Epithelial cell of prostate (primary cell): ENCODE measurements around the gene WFS1.

Experiments
- DNase-seq: peaks from one replicate; pipeline ENCODE4 v3.0.0-alpha.2; 2011; ENCODE audit warnings: low read depth, low spot score
- H3K27ac ChIP-seq: fragments of 450-650 bp; 2 replicates; pipeline ENCODE4 v1.5.1; 2017; ENCODE audit warnings: mild to moderate bottlenecking

The WFS1 gene

GRCh38 chr4:6256141-6256540 is 13.5 kb upstream of the WFS1 start:
- H3K27ac ChIP-seq: no peak overlapping the region
- no peak for DNase-seq

DNA sequence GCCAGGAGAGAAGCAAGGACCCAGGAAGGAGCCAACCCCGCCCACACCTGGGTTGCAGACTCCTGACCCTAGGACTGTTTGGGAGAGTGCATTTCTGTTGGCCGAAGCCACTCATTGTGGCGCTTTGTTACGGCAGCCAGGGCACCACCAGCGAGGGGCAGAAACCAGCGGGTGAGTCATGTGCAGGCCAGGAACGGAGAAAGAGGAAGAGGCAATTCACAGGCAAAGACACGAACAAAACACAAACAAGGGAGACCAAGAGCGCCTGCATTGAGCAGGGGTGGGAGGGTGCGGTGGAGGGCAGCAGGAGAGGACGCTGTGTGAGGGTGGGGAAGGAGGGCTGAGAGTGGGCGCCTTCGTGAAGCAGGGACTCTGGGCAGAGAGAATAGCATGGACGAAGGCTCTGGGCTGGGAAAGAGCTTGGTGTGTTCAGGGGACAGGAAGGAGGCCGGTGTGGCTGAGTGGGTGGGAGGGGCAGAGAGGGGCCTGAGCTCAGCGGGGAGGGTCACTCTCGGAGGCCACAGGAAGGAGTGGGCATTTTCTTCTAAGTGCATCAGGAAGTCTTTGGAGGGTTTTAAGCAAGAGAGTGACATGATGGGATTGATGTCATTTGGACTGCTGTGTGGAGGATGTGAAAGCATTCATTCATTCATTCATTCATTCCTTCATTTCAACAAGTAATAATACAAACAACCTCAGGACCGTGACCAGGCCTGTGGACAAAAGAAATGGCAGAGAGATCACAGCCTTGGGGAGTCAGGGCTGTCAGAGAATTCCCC is 12.2 kb upstream of the WFS1 start:
- no peak overlapping the region for H3K27ac ChIP-seq
- DNase-seq: no peak

- no peak for DNase-seq
Measured at GRCh38 chr4:6258026-6258360, 11.7 kb upstream of the WFS1 start.

DNA sequence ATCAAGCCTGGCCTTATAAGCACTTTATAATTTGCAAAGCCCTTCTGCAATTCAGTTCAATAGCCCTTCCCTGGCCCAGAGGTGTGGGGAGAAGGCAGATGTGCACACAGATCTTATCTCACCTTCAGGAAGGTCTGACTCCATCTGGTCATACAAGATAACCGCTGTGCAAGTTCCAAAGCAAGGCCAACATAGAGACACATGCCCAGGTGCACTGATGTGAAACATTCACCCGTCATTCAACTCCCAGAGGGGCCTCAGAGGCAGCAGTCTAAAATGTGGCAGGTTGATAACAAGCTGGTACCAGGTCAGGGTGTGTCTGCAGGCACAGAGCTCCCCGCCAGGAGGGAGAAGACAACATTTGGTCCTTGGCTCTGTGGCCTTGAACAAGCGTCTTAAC is 10.9 kb upstream of the WFS1 start:
- no peak for DNase-seq
- H3K27ac ChIP-seq: no peak overlapping the region

More at GRCh38 chr4:6258026-6258360, 11.7 kb upstream of the WFS1 start:
- H3K27ac ChIP-seq: no peak overlapping the region

- H3K27ac ChIP-seq: no peak overlapping the region
- no peak for DNase-seq
Measured at GRCh38 chr4:6259886-6260285, 9.8 kb upstream of the WFS1 start.

DNA sequence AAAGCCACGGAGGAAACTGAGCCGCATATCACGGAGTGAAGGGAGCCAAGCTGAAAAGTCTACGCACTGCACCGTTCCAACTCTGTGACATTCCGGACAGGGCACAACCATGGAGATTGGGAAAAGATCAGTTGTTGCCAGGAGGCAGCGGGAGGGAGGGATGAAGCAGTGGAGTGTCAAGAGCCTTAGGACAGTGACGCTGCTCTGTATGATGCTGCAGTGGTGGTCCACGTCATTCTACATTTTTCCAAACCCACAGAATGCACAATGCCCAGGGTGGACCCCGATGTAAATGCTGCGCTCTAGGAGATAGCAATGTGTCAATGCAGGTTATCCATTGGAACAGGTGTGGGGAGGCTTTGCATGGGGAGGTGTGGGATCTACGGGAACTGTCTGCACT is 7.5 kb upstream of the WFS1 start:
- no peak for DNase-seq
- no peak overlapping the region for H3K27ac ChIP-seq

DNA sequence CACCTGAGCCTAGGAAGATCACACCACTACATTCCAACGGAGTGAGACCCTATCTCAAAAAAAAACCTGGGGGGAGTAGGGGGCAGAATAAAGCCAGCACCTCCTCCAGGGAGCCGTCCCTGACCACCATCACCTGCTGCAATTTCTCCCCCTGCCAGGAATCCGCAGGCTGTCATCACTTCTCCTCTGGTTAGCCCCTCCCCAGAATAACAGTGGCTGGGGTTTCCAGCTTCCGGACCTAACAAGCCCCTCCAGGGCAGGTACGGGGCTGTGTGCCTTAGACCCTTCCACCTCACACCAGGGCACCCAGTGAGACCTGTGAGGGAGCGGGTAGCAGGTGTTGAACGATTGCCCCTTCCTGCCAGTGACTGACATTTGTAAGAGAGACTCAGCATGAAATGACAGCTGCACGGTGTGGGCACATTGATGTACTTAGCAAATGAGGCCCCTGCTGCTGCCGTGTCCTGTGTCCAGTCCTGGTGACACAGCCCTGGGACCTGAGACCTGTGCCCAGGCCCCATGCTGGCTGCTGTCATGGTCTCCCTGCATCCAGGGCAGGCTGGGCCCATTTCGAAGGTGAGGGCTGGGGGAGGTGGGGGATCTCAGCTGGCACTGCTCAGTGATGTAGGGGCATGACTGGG is 6.7 kb upstream of the WFS1 start:
- no peak for DNase-seq
- H3K27ac ChIP-seq: no peak overlapping the region

GRCh38 chr4:6263526-6264224 is 6.0 kb upstream of the WFS1 start:
- H3K27ac ChIP-seq: no peak overlapping the region
- no peak for DNase-seq

GRCh38 chr4:6264225-6264540 is 5.5 kb upstream of the WFS1 start:
- DNase-seq: no peak

GRCh38 chr4:6265546-6265945 is 4.1 kb upstream of the WFS1 start:
- H3K27ac ChIP-seq: no peak overlapping the region
- no peak for DNase-seq

More at GRCh38 chr4:6264225-6264540, 5.5 kb upstream of the WFS1 start:
- H3K27ac ChIP-seq: no peak overlapping the region

DNA sequence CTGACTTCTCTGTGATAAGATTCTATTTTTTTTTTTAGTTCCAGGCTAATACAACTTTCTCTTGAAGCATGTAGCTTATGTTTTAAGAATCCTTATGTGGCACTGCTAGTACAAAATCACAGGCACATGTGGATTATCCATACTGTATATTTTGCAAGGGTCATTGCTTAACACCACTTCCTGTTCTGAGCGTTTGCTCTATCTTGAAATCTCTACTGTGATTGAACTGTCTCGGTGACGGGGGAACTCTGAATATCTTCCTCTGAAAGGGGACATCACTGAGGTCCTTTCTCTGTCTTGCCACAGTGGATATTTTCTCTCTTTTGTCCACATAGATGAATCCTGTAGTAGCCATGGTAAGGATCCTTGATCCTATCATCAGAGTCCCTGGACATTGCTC is 2.1 kb upstream of the WFS1 start:
- no peak for DNase-seq
- H3K27ac ChIP-seq: no peak overlapping the region

DNA sequence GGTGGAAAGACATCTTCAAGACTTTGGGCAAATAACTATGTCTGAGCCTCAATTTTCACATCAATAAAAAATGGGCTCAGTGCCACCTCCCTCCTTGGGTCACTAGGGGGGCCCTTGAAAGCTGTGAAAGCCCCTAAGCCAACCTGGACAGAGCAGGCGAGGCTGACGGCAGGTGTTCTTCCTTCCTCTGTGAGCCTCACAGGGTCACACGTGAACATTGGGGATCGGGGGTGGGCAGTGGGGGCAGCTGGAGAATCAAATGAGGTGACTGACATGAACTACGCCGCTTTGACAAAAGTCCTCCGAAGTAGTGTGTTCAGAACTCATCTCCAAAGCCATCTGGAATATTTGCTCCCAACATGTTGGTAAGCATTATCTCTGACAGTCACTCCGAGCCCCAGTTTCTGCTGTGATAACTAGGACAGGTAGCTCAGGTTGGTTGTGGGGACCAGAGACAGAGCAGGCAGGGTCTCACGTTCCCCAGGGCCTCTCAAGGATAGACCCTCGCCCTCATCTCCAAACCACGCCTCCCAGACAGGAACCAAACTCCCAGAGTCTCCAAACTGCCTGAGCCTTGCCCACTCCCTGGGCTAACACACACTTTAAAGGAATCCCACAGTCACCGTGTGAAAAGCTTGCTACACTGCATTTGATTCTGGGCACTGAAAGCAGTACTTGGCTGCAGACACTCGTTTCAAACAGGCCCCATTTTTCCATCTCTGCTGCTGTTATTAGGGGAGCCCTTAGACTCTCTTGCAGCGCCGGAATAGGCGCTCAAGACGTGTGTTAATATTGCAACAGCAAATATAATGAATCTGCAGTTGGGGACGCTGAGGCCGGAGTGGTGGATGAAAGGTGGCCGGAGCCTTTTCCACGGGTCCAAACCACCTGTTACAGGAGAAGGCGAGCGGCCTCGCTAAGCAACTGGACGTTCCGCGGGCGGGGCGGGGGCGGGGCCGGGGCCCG is 717 bp upstream of the WFS1 start:
- H3K27ac ChIP-seq: no peak overlapping the region
- no peak for DNase-seq

DNA sequence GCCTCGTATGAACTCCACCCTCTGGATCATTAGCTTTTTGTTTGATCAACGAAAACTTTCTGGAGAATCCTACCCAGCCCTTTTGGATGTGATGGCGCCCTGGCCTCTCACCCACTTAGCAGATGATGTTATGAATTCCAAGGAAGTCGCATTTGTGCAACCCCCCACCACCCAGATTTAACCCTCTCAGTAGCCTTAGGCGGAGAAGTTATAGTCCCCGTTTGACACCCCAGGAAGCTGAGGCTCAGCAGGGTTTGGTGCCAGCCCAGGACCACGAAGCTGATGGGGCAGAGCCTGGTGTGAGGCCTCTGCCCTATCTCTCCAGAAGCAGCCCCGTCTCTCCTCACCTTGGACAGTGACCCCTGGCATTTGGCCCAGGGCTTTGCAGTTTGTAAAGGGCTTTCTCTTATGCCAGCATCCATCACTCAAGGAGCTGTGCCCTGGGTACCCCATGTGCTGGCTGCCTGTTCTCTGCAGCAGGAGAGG is 1.0 kb downstream of the WFS1 start:
- no peak for DNase-seq
- H3K27ac ChIP-seq: no peak overlapping the region

DNA sequence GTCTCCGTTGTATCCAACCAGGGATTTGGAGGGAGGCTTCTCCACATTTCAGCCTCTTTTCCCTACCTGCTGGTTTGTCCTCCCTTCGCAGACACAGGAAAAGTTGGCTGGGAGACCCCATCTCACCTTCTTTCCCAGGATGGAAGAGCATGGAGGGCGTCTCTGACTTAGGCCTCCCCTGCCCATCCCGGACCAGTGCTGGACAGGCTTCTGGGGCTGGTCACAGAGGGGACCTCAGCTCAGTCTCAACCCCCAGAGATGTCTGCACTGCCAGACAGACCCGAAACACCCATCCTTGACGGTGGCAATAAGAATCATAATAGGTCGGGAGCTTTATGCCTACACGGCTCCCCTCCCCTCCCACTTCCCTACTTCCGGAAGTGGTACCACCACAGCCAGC is 1.6 kb downstream of the WFS1 start:
- no peak overlapping the region for H3K27ac ChIP-seq
- no peak for DNase-seq

DNA sequence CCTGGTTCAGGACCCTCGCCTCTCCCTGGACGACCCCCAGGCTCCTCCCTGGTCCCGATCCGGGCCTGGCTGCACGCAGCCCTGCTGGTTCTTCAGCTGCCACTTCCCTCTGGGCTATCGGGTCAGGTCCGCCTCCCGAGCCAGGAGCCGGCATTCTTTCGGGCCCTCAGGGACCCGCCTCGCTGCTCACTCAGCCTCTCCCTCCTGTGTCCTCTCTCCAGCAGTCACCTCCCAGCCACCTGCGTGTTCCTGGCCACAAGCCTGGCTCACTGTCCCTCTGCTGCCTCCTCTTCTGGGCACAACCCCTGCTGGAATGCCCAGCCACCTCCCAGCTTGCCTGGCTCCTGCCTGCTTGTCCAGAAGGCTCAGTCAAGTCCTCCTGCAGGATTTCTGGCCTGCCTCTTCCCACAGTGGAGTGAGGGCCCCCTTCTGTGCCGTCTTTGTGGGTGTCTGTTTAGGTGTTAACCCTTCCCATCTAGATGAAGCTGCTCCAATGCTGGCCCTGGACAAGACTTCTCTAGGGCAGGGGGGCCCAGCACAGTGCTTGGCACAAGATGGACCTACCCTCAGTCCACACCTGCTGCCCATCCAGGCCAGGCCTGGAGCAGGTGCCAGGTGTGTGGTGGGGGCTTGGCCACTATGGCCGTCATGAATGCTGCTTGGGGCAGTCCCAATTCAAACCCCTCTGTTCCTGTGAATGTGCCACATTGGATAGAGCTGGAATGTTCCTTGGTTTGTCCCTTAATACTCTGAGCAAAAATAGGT is 2.2 kb downstream of the WFS1 start:
- DNase-seq: no peak
- no peak overlapping the region for H3K27ac ChIP-seq

DNA sequence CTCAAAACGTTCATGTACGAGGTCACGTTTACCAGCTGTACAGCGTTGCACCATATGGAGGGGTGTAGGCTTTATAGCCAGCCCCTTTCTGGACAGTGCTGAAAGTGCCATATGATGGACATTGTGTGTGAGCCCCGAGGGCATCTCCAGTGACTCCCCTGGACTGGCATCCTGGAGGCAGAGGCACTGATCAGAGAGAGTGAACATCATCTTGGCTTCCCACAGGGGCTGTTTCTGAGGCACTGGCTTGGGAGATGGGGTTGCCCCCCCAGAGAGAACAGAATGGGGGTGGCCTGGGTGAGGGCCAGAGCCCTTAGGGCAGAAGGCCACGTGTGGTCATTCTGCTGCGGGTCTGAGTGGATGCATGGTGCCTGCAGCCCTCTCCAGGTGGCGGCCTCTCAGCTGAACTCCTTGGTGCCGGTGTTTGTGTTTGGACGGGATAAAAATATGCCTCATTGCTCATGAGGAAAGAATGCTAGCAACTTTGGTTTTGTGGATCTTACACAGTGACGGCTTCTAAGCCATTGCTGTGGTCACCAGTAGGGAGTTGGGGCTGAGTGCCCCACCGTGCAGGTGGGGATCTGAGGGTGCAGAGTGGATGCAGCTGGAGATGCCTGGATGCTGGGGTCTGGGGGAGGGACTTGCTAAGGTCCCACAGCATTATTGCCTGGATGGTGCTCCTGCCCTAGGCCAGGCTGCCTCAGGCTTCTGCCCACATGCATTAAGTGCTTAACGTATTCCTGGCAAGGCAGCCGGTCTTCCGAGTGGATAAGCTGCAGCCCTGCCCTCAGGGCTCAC is 3.4 kb downstream of the WFS1 start:
- no peak overlapping the region for H3K27ac ChIP-seq
- DNase-seq: no peak

- H3K27ac ChIP-seq: no peak overlapping the region
- DNase-seq: no peak
Measured at GRCh38 chr4:6273661-6273990, 4.0 kb downstream of the WFS1 start.

- DNase-seq: no peak
- no peak overlapping the region for H3K27ac ChIP-seq
Measured at GRCh38 chr4:6275351-6275750, 5.7 kb downstream of the WFS1 start.
